GM06990 (cell line): ENCODE results near the gene BTG1.

Experiments used
- DNase-seq: peaks from one replicate; pipeline ENCODE4 v3.0.0-alpha.2; 2011; ENCODE audit not compliant: insufficient read length; ENCODE audit errors: extremely low read depth
- H3K27me3 ChIP-seq: replicated peaks from 2 replicates; pipeline ENCODE4 v1.6.0; 2011; ENCODE audit warnings: low read length; ENCODE audit not compliant: control insufficient read depth, insufficient read depth
- H3K36me3 ChIP-seq: 2 replicates; pipeline ENCODE4 v1.5.1; 2011; ENCODE audit warnings: low read length; ENCODE audit not compliant: control insufficient read depth, insufficient read depth
- H3K4me3 ChIP-seq: replicated peaks from 2 replicates; pipeline ENCODE4 v1.5.1; 2011; ENCODE audit warnings: low read depth, mild to moderate bottlenecking, control low read depth, low read length
- TF ChIP-seq, protein P1 (sequence below): IDR thresholded peaks from 2 replicates; pipeline ENCODE4 v1.5.1; 2011; ENCODE audit warnings: low read length, control low read depth, mild to moderate bottlenecking, inconsistent platforms; ENCODE audit not compliant: insufficient read depth, poor library complexity, severe bottlenecking

Gene BTG1

DNA sequence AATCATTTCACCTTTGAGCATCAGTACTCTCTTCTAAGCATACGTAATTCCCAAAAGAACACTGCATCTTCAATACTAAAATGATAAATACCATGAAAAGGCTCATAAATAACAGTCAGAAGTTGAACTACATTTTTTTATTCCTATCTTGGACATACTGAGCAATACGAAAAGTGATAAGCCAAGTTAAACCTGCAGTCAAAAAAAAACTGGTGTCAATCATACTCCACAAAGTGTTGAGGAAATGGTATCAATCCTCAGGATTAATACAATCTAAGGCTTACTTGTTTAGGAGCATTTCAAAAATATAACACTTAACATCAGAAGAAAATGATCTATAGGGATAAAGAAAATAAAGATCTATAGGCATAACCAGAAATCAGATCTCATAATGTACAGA lies 5.5 kb downstream of the BTG1 start:
- Histone ChIP-seq H3K4me3 (peak overlapping the region; percentile 83), H3K27me3 (no peaks in the 10 kb centered on the region), H3K36me3 (peaks cover 4% of the 10 kb centered on the region)
- TF ChIP-seq, protein P1, sequence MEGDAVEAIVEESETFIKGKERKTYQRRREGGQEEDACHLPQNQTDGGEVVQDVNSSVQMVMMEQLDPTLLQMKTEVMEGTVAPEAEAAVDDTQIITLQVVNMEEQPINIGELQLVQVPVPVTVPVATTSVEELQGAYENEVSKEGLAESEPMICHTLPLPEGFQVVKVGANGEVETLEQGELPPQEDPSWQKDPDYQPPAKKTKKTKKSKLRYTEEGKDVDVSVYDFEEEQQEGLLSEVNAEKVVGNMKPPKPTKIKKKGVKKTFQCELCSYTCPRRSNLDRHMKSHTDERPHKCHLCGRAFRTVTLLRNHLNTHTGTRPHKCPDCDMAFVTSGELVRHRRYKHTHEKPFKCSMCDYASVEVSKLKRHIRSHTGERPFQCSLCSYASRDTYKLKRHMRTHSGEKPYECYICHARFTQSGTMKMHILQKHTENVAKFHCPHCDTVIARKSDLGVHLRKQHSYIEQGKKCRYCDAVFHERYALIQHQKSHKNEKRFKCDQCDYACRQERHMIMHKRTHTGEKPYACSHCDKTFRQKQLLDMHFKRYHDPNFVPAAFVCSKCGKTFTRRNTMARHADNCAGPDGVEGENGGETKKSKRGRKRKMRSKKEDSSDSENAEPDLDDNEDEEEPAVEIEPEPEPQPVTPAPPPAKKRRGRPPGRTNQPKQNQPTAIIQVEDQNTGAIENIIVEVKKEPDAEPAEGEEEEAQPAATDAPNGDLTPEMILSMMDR, result no peak
- no peak for DNase-seq

DNA sequence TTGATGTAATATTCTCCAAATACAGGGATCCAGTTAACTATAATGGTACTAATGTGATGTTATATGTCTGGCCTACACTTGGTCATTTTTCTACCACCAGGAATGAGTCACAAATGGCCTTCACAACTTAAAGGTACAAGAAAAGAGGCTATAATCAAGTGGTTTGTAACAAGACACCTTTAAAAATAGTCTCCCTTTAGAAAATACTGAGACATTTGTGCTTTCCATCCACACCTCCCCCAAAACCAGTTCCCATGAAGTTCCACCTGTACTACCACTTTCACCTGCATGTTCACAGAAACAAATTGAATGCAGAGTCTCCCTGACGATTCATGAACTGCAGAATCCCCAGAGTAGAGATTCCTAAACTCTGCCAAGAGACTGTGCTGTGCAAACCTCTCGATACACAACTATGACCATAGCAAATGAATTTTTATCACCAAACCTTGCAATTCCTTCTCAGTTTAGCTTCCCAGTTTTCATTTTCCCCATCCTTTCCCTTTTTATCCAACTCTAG lies 6.0 kb downstream of the BTG1 start:
- Histone ChIP-seq H3K36me3 (peaks cover 4% of the 10 kb centered on the region), H3K4me3 (peak overlapping the region; percentile 83), H3K27me3 (no peaks in the 10 kb centered on the region)
- TF ChIP-seq, protein P1, result no peak
- no peak for DNase-seq

DNA sequence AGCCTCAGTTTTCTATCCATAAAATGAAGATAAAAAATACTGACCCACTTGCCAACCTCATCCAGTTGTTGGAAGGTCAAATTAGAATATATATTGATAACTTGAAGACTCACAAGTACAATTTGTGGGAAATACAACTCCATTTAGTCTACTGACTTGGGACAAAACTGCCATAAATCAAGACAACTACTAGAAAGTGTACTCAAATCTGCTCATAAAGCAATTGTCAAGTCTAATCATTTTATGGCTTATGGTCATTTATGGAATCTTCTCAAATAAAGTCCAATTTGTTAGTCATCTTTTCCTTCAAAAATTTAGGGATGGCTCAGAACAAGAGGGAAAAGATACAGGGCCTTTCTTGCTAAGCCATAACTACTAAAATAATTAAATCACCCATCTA lies 7.0 kb downstream of the BTG1 start:
- TF ChIP-seq, protein P1, result no peak
- DNase-seq, result no peak
- peaks cover 1% of the 10 kb centered on the region; the same call in 1 of the 2 replicates for H3K36me3 ChIP-seq
- peak overlapping the region; percentile 83 for H3K4me3 ChIP-seq
- no peaks in the 10 kb centered on the region for H3K27me3 ChIP-seq

DNA sequence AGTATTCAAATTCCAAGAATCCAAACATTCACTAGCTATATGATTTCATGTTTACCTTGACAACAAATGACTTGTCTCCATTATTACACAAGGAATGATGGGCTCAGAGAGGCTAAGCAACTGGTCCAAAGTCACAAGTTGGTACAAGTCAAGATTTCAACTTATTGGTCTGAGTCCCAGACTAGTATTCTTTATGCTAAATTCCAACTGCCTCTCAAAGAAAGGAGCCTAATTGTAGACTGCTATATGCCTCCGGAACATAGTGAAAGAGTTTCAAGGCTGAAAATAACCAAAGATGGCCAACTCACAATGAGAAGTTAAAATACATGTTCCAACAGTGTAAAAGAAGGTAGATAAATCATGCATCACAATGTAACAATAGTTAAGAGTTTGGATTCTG lies 7.5 kb downstream of the BTG1 start:
- no peaks in the 10 kb centered on the region; the same call in 1 of the 2 replicates for H3K36me3 ChIP-seq
- peak overlapping the region; percentile 83 for H3K4me3 ChIP-seq
- TF ChIP-seq, protein P1, result no peak
- no peaks in the 10 kb centered on the region for H3K27me3 ChIP-seq
- DNase-seq, result no peak

DNA sequence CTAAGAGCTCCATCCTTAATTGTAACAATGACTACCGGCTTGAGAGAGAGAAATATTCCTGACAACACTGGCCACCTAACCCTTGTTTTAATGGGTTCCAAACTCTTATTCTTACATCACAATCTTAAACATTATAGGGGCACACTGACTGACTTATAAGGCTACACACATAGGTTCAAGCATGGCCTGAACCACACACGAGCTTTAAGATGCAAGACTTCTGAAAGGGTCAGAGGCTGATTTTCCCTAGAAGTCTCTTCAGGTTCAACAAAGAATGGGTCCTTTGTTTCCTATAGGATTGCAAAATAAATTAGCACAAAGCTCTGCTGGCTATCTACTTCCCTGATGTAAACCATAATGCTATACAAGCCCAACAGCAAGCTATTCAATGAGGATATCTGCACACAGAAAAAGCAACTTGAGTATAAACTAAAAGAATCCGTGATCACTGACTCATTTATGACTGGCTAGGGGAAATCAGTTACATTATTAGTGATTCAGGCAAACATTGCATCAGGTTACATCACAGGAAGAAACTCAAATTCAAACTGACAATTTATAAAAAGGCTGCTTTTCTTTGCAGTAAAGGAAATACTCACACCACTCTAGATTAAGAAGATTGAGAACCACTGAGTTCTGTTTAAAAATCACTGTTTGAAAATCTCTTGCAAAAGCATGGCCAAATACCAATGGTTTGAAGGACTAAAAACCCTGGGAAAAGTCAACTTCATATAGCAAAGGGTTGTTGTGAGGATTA lies 8.5 kb downstream of the BTG1 start:
- Histone ChIP-seq H3K27me3 (no peaks in the 10 kb centered on the region), H3K4me3 (peak overlapping the region; percentile 83), H3K36me3 (no peaks in the 10 kb centered on the region)
- TF ChIP-seq, protein P1, result no peak
- DNase-seq, result no peak
